HG02798 (cell line): Measurements from ENCODE around the gene DUSP10.

ENCODE experiments used
- ATAC-seq: cut with Tn5 transposase; IDR thresholded peaks from one replicate; pipeline ENCODE4 v1.9.1; 2021; ENCODE audit warnings: mild to moderate bottlenecking; ENCODE audit not compliant: unreplicated experiment, poor library complexity

The DUSP10 gene

GRCh38 chr1:221716713-221717484 is 25.0 kb downstream of the DUSP10 start:
- no peak for ATAC-seq

GRCh38 chr1:221715321-221716169 is 26.3 kb downstream of the DUSP10 start:
- ATAC-seq: no peak

GRCh38 chr1:221714227-221715152 is 27.4 kb downstream of the DUSP10 start:
- no peak for ATAC-seq

GRCh38 chr1:221712776-221713431 is 29.0 kb downstream of the DUSP10 start:
- peak; percentile 61 for ATAC-seq

GRCh38 chr1:221712198-221712684 is 29.6 kb downstream of the DUSP10 start:
- peak; percentile 43 for ATAC-seq

- no peak for ATAC-seq
Observed at GRCh38 chr1:221711656-221712055, 30.2 kb downstream of the DUSP10 start.

GRCh38 chr1:221711063-221711577 is 30.8 kb downstream of the DUSP10 start:
- ATAC-seq: no peak

GRCh38 chr1:221709854-221710253 is 32.0 kb downstream of the DUSP10 start:
- ATAC-seq: no peak

- ATAC-seq: peak; percentile 52
Observed at GRCh38 chr1:221708987-221709386, 32.9 kb downstream of the DUSP10 start.

GRCh38 chr1:221708076-221708571 is 33.8 kb downstream of the DUSP10 start:
- ATAC-seq: peak; percentile 65

GRCh38 chr1:221706876-221707582 is 34.9 kb downstream of the DUSP10 start:
- no peak for ATAC-seq

- ATAC-seq: no peak
Observed at GRCh38 chr1:221706191-221706590, 35.7 kb downstream of the DUSP10 start.

- ATAC-seq: no peak
Observed at GRCh38 chr1:221704306-221704705, 37.6 kb downstream of the DUSP10 start.

GRCh38 chr1:221701570-221702186 is 40.2 kb downstream of the DUSP10 start:
- no peak for ATAC-seq

- ATAC-seq: no peak
Observed at GRCh38 chr1:221700948-221701347, 40.9 kb downstream of the DUSP10 start.

GRCh38 chr1:221700536-221700935 is 41.4 kb downstream of the DUSP10 start:
- ATAC-seq: no peak

- ATAC-seq: no peak
Observed at GRCh38 chr1:221699978-221700519, 41.8 kb downstream of the DUSP10 start.

GRCh38 chr1:221699577-221699976 is 42.3 kb downstream of the DUSP10 start:
- ATAC-seq: no peak
